Measurements from ENCODE around the gene EXOC7. TPM values are rescaled to one million over a fixed set of nuclear protein-coding genes. Genes with fewer than 3 reads are reported as not detected.

Gene EXOC7
- total RNA-seq, 1 donor from 2014 or later, result 183 TPM

GRCh38 chr17:76076146-76076764, 27.3 kb downstream of the EXOC7 start:
- H3K4me1 Mint-ChIP-seq (ENCODE audit: unreplicated experiment), result peaks cover 24% of the 10 kb centered on the region
- peaks cover 42% of the 10 kb centered on the region for H3K27me3 Mint-ChIP-seq (ENCODE audit: unreplicated experiment)
- no peak overlapping the region for H3K4me3 Mint-ChIP-seq (ENCODE audit: unreplicated experiment)
- H3K9me3 Mint-ChIP-seq (ENCODE audit: unreplicated experiment), result no peaks in the 10 kb centered on the region
- peaks cover 3% of the 10 kb centered on the region for H3K36me3 Mint-ChIP-seq (ENCODE audit: low read depth, unreplicated experiment)
- TF ChIP-seq CTCF (IDR thresholded peaks at IDR 0.05; ENCODE audit: unreplicated experiment), result no peak
- no peak overlapping the region for H3K27ac Mint-ChIP-seq (ENCODE audit: unreplicated experiment)
- no peak for DNase-seq (ENCODE audit: low spot score)

GRCh38 chr17:76075364-76076145, 28.0 kb downstream of the EXOC7 start:
- Mint-ChIP-seq H3K36me3 (ENCODE audit: low read depth, unreplicated experiment) (peaks cover 3% of the 10 kb centered on the region), H3K4me1 (ENCODE audit: unreplicated experiment) (peaks cover 19% of the 10 kb centered on the region), H3K4me3 (ENCODE audit: unreplicated experiment) (peak overlapping the region; percentile 48), H3K9me3 (ENCODE audit: unreplicated experiment) (no peaks in the 10 kb centered on the region), H3K27me3 (ENCODE audit: unreplicated experiment) (peaks cover 38% of the 10 kb centered on the region), H3K27ac (ENCODE audit: unreplicated experiment) (no peak overlapping the region)
- peak; percentile 45 for DNase-seq (ENCODE audit: low spot score)
- no peak for TF ChIP-seq CTCF (IDR thresholded peaks at IDR 0.05; ENCODE audit: unreplicated experiment)

- H3K27me3 Mint-ChIP-seq (ENCODE audit: unreplicated experiment), result peaks cover 38% of the 10 kb centered on the region
- no peak for TF ChIP-seq CTCF (IDR thresholded peaks at IDR 0.05; ENCODE audit: unreplicated experiment)
- H3K4me3 Mint-ChIP-seq (ENCODE audit: unreplicated experiment), result peak within 1 kb of the TSS; percentile 48
- no peak for DNase-seq (ENCODE audit: low spot score)
- H3K4me1 Mint-ChIP-seq (ENCODE audit: unreplicated experiment), result peaks cover 19% of the 10 kb centered on the region
- H3K36me3 Mint-ChIP-seq (ENCODE audit: low read depth, unreplicated experiment), result peaks cover 3% of the 10 kb centered on the region
- H3K27ac Mint-ChIP-seq (ENCODE audit: unreplicated experiment), result peak within 1 kb of the TSS; percentile 27
- H3K9me3 Mint-ChIP-seq (ENCODE audit: unreplicated experiment), result no peaks in the 10 kb centered on the region
Observed at GRCh38 chr17:76074390-76075363, 28.9 kb downstream of the EXOC7 start, which contains the start of gene GALR2. Gene GALR2 (plus strand): TSS chr17:76074781. CDS start chr17:76074884, 103 bp downstream.

- peak within 1 kb of the TSS; percentile 98 for H3K4me3 Mint-ChIP-seq (ENCODE audit: unreplicated experiment)
- TF ChIP-seq CTCF (IDR thresholded peaks at IDR 0.05; ENCODE audit: unreplicated experiment), result no peak
- no peaks in the 10 kb centered on the region for H3K9me3 Mint-ChIP-seq (ENCODE audit: unreplicated experiment)
- peak within 1 kb of the TSS; percentile 32 for H3K27ac Mint-ChIP-seq (ENCODE audit: unreplicated experiment)
- peak; percentile 91 for DNase-seq (ENCODE audit: low spot score)
- peaks cover 1% of the 10 kb centered on the region for H3K36me3 Mint-ChIP-seq (ENCODE audit: low read depth, unreplicated experiment)
- H3K4me1 Mint-ChIP-seq (ENCODE audit: unreplicated experiment), result peaks cover 19% of the 10 kb centered on the region
- H3K27me3 Mint-ChIP-seq (ENCODE audit: unreplicated experiment), result peaks cover 25% of the 10 kb centered on the region
Observed at GRCh38 chr17:76072148-76072858, 31.3 kb downstream of the EXOC7 start, which contains the start of gene SRP68. Gene SRP68 (minus strand): TSS chr17:76072517. CDS start chr17:76072491, 26 bp downstream.
